ENCODE measurements around the gene HGS.
A peak's percentile ranks its signal among the peaks of the same experiment; 100 is the strongest.
"Not testable (repeated sequence)": the region's sequence is repeated elsewhere in the genome, so short reads cannot be mapped to it uniquely, and the experiment has no call there.

The HGS gene

GRCh38 chr17:81739593-81739992, 55.8 kb downstream of the HGS start:
- peaks cover 12 to 29% of the 10 kb centered on the region in 2 donors for H3K27me3 Mint-ChIP-seq
- H3K36me3 Mint-ChIP-seq; DNase-seq; H3K27ac Mint-ChIP-seq; H3K4me3 Mint-ChIP-seq; ATAC-seq (replicated peaks); H3K9me3 Mint-ChIP-seq: not testable (repeated sequence)
- peaks cover 18 to 25% of the 10 kb centered on the region in 2 donors for H3K4me1 Mint-ChIP-seq

- no peaks in the 10 kb centered on the region for H3K36me3 Mint-ChIP-seq
- H3K4me3 Mint-ChIP-seq = no peak overlapping the region
- no peak for DNase-seq
- H3K9me3 Mint-ChIP-seq = no peaks in the 10 kb centered on the region
- H3K27me3 Mint-ChIP-seq = peaks cover 12 to 29% of the 10 kb centered on the region in 2 donors
- H3K27ac Mint-ChIP-seq = no peak overlapping the region
- peak in 1 of 2 donors; percentile 19 for ATAC-seq (replicated peaks)
- peaks cover 10 to 16% of the 10 kb centered on the region in 2 donors for H3K4me1 Mint-ChIP-seq
These were observed 56.7 kb downstream of the HGS start for GRCh38 chr17:81740395-81740961.

GRCh38 chr17:81741049-81741593, 57.3 kb downstream of the HGS start:
- H3K4me3 Mint-ChIP-seq = no peak overlapping the region
- peaks cover 4 to 10% of the 10 kb centered on the region in 2 donors for H3K4me1 Mint-ChIP-seq
- H3K36me3 Mint-ChIP-seq = no peaks in the 10 kb centered on the region
- H3K9me3 Mint-ChIP-seq = no peaks in the 10 kb centered on the region
- H3K27ac Mint-ChIP-seq = no peak overlapping the region
- ATAC-seq (replicated peaks) (peak in 1 of 2 donors; percentile 23), DNase-seq (no peak)
- H3K27me3 Mint-ChIP-seq = peaks cover 12 to 29% of the 10 kb centered on the region in 2 donors

- DNase-seq (no peak), ATAC-seq (replicated peaks) (peak; percentile 16 to 25)
- Mint-ChIP-seq H3K27me3 (peaks cover 12 to 29% of the 10 kb centered on the region in 2 donors), H3K27ac (no peak overlapping the region), H3K9me3 (no peaks in the 10 kb centered on the region), H3K36me3 (no peaks in the 10 kb centered on the region), H3K4me3 (no peak overlapping the region), H3K4me1 (peaks cover 2 to 4% of the 10 kb centered on the region in 2 donors)
These were observed 58.0 kb downstream of the HGS start for GRCh38 chr17:81741594-81742452.
